GM19452 (cell line): Measurements from ENCODE around the gene SP8.
"Not testable (repeated sequence)": the region's sequence is repeated elsewhere in the genome, so short reads cannot be mapped to it uniquely, and the experiment has no call there.

Experiments
- ATAC-seq: cut with Tn5 transposase; IDR thresholded peaks from one replicate; pipeline ENCODE4 v1.9.1; 2021; ENCODE audit not compliant: unreplicated experiment

The SP8 gene

DNA sequence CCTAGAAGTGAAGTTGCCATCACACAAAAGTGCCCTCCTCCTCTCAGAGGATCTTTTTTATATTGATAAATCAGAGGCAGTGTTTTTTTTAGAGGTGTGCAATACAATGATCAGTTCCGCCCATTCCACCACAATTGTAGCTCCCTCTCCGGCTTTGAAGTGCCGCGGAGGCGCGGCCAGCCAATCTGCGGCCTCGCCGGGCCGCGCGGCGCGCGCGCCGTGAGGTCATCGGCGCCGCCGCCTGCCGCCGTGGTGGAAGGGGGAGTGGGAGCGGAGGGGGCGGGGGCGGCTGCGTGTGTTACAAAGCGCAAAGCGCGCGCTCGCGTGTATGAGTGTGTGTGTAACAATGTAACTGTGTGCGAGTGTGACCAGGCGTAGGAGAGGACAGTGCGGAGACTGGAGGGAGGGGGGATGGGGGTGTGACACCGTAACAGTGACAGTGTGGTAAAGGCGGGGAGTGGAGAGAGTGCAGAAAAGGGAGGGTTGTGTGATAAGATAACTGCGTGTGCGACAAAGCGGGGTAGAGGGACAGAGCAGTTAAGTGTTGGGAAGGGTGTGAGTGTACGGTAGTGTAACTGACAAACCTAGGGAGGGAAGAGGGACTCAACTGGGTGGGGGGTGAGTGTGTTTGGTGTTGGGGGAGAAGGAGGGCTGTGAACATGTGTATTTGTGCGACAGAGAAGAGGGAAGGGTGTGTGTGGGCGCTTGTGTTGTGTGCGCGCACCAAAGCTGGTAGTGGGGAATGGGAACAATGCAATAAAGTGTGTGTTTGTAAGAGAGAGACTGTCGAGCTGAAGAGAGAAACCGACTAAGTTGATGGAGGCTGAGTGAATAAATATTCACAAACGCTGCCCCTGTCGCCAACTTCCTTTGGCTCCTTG lies at the start of gene SP8:
SP8 (minus strand) TSS at position 108 of the 881 bp plus-strand sequence; CDS start at position 20, 88 bp downstream.
- ATAC-seq, result no peak

DNA sequence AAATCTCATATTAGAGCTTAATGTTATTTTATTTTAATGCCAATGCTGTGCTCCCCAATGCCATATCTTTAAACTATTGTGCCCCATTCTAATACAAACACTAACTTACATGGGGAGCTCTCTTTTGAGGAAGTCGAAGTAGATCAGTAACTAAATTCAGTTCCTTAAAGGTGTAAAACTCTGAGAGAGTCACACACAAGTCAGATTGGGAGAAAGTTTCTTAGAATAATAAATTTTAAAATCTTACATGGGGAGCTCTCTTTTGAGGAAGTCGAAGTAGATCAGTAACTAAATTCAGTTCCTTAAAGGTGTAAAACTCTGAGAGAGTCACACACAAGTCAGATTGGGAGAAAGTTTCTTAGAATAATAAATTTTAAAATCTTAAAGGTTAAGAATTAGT lies 49.7 kb upstream of the SP8 start:
- peak; percentile 88 for ATAC-seq

DNA sequence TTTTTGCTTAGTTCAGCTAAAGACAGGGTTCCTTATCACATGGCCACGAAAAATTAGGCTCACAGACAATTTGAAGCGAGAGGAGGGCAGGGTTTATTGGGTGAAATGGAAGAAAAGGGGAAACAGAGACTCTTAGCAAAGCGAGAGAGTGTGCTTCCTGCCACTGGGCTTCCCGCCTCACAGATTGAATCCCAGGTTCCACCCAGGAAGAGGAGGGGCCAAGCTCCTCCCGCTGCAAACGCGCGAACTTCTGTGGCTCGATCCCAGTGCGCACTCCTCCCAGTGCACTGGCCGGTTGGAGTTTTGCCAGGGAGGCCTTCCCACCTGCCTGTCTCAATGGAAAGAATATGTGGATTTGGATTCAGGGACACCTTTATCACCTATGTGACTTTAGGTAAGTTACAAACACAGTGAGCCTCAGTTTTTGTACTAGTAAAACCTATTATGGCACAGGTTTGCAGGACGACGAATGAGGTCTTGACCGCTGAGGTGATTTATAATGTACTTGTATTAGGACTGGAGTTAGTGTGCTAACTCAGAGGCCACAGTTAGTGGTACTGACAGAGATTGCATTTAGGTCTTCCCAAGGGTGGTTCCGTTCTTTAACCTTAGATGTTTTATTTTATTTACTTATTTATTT lies 48.5 kb upstream of the SP8 start:
- ATAC-seq, result no peak

DNA sequence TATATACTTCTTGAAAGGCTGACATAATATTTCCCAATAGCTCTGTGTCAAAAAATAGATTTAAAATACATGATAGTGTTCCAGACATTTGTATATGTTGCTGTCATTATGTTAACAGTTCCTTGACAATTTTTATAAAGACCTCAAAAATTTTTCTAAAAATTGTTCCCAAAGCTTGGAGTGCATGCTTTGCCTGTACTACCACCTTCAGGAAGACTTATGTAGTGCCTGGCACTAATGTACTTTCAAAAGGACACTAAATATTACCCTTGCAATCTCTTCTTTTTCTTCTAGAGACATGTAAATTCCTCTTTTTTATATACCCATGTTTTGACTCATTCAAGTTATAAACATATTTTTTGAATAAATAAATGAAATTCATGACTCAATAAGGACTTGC lies 48.0 kb upstream of the SP8 start:
- no peak for ATAC-seq

DNA sequence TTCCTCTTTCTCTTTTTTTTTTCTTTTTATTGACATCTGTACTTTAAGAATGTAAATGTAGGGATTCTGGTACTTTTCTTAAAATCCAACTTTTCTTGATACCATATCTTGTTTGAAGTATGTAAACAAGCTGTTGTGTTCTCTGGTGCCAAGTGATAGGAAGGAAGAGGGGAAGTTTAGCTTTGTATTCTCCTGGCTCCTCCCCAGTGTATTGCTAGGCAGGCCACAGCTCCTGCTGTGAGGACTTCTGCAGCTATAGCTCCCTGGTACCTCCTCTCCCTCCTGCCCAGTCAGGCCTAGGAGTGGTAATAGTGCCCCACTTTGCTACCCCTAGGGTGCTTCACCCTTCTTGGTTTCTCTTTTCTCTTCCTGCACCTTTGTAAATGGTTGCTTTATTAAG lies 45.3 kb upstream of the SP8 start:
- no peak for ATAC-seq

DNA sequence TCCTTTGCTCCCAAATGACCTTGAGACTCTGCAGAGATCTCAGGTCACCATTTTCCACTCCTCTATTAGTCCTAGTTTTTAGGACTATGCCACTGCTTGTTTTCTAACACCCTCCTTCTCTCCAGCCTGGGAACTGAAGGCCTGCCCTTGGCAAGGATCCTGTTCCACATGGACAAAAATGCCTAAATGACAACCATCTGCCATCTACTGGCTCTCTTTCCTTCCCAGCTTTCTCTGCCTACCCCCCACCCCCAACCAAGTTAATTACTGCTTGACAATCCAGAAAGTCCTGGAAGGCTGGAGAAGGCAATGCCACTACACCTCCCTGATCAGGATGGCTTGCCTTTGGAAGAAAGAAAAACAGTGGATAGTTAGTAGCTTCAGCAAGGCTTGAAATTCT lies 44.8 kb upstream of the SP8 start:
- no peak for ATAC-seq

DNA sequence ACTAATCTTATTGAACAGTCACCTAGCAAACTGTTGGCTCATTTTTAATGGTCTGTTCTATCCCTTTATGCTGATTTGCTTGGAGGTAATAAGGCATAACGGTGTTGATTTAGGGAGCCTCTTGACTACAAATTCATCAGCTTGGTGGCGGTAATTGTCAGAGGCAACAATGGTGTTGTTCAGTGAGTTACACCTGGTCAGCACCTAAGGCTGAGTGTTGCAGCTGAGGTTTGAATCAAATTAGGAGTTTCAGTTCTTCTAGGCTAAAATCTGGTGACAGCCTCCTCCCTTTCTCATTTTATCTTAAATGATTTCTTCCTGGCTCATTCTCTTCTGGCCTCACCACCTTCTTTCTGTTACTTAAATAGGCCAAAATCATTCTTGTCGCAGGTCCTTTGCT lies 42.3 kb upstream of the SP8 start:
- no peak for ATAC-seq

DNA sequence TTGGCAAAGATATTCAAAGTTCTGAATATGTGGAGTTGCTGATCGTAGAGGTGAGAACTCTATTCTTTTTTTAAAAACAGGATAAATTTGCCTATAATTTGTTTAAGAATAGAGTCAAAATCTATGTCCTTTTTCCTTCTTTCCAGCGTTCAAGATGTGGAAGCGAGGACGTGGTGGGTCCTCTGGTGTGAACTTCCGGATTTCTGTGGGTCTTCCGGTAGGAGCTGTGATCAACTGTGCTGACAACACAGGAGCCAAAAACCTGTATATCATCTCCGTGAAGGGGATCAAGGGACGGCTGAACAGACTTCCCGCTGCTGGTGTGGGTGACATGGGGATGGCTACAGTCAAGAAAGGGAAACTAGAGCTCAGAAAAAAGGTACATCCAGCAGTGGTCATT lies 40.5 kb upstream of the SP8 start:
- ATAC-seq, result no peak

DNA sequence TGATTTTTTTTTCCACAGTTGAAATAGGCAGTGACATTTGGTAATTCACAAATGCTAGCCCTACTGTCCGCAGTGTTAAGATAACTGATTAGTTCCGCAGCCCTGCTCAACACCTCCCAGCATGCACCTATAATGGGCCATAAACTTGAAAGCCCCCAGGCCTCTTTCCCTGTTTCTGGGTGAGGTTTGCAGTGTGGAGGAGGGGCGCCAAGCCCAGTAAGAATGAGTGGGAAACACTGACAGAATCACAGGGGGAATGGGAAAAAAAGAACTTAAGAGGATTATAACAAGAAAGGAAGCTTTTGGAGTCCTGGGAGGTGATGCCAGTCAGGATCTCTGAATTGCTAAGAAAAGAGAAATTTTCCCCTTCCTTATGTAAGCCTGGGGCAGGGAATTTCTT lies 39.6 kb upstream of the SP8 start:
- ATAC-seq, result no peak

DNA sequence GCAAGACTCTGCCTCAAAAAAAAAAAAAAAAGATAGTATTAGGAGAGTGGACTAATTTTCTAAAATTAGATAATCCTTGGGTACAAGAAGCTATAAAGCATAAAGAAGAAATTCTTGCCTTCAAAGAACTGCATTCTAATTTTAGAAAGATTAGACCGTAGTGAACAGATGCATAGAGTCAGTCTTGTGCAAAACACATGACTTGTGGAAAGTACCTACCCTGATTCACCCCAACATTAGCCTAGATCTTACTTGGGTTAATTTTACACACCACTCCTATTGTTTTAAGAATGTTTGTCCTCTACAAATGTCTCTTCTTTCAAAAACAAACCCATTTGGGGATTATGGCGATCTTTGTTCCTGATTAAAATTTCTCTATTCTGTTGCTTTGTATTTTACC lies 38.9 kb upstream of the SP8 start:
- no peak for ATAC-seq

DNA sequence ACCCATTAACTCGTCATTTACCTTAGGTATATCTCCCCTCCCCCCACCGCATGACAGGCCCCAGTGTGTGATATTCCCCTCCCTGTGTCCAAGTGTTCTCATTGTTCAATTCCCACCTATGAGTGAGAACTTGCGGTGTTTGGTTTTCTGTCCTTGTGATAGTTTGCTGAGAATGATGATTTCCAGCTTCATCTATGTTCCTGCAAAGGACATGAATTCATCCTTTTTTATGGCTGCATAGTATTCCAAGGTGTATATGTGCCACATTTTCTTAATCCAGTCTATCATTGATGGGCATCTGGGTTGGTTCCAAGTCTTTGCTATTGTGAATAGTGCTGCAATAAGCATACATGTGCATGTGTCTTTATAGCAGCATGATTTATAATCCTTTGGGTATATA lies 34.7 kb upstream of the SP8 start:
- not testable (repeated sequence) for ATAC-seq

DNA sequence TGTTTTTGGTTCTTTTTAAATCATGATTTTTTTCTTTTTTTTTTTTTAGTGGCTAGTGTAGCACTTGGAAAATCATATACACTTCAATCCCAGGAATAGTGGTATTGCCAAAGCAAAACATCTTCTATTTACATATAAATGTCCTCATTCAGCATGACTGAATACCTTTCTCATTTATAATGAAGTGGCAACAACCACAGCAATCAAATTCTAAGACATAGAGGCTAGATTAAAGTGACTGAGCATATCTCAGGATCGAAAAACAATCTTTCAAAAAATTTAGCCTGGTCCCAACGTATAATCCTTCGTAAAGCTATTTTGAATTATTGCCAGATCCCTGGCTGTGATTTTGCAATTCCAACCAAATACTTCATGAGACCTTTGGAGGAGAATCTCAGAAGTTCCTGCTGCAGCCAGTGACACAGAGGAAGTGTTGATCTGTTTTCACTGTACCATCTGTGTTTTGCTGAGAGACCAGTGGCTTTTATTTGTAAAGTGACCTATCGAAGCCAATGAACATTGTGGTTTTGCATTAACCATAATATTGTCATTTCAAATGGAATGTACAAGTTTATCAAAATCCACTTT lies 29.8 kb upstream of the SP8 start:
- ATAC-seq, result no peak

DNA sequence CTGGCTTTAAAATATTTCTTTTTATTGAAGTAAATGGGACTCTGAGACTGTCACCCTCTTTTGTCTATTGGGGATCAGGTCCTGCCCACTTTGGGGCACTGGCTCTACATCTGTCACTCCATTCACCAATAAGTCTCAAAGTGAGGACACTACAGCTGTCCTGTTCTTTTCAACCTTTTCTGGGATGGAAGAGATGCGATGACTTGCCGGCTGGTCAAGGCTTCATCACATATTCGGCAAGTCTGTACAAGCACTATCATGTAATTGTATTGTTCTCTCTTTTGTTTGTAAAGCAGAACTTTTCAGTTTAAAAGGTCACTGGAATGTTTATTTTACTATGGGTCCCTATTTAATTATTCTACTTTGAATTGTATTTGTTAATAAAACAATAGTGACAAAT lies 17.7 kb upstream of the SP8 start:
- no peak for ATAC-seq

DNA sequence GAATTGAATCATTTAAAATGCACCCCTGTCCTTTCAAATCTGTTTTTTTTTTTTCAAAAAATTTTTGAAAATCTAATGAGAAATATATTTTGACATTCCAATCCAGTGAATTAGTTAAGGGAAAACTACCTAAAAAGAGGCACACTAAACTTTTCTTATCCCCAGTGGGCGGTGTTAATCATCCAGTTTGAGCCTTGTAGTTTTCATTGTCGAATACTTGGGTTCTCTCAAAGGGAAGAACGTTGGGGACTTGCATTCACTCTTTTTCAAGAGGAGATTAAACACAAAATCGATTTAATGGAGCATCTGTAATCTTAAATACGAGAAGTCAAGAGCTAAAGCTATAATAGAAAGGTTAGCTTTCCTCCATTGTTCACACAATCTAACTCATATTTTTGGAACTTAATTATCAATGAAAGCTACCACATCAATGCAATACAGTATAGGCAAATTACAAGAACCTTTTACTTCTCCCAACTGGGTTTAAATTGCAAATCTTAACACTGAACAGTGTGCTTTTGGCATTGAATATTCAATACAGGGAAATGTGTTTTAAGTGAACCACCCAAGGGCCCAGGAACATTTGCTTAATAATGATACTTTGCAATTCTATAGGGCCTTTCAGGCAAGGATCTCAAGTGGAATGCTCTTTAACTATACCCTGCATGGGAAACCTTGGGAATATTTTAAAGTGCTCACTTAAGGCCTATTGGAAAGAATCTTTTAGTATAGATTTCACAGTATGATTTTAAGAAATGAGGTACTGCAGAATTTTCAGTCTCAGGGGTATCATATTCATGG lies 13.1 kb upstream of the SP8 start:
- ATAC-seq, result no peak

DNA sequence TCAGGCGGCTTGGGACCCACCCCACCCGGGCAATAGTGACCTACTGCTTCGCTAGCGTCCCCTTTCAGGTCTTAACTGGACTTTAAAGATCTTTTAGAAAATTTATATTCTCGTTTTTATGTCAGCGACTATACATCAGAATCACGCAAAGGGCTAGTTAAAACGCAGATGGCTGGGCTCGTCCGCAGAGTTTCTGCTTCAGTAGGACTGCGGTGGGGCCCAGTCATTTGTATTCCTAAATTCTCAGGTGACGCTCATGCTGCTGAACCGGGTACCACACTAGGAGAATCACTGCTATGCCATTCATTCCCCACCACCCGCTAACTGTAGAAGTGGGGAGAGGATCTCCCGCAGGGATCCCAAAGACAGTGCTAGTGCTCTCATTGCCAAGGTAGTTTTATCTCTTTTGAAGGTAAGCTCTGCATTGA lies 12.0 kb upstream of the SP8 start:
- ATAC-seq, result no peak

DNA sequence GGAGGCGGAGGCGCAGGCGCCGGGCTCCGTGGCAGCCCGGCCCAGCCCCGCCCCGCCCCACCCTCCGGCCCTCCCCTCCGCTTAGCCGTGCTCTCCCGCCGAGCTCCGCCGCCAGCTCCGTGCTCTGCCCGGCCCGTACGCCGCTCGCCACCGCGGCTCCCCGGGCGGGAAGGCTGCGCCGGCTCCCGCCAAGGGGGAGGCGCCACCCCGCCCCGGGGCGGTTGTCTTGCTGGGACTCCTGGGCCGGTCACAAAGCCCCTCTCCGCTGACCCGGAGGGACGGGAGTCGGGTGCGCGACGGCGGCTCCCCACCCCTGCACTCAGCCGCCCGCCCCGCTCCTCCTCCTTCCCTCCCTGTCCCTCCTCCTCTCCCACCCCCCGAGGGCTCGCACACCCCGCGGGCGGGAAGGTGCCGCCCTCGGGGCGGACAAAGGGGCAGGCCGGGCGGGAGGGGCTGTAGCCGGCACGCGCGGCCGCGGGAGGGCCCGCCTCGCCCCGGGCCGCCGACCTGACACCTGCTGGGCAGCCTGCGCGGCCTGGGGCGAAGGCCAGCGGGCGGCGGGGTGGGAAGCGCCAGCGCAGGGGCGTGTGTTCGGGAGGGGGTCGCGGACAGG lies 11.5 kb upstream of the SP8 start:
- ATAC-seq, result peak; percentile 87

DNA sequence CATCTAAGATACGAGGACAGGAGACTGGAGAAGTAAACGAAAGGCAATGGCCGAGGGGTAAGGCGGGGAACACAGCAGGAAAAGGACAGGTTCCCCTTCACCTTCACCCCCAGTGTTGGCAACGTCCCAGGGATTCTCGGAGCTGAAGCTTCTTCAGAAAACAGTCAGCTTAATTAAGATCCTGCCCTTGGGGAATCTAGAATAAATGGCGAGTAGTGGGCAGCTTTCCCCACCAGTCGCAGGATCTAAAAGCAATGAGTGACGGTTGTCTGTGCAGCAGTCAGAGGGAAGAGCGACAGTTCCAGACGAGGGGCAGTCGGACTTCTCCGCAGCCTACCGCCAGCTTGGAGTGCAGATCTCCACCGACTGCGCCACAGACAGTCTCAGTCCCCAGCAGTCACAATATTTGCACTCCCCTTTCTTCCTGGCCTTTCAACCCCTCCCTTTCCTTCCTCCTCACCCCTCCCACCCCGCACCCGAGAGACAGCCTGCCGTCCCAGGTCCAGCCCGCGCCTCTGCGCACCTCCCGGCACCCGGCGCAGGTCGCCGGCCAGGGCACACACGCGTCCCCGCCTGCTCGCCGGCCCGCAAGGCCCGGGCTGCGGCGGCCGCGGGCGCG lies 10.9 kb upstream of the SP8 start:
- peak; percentile 59 for ATAC-seq

DNA sequence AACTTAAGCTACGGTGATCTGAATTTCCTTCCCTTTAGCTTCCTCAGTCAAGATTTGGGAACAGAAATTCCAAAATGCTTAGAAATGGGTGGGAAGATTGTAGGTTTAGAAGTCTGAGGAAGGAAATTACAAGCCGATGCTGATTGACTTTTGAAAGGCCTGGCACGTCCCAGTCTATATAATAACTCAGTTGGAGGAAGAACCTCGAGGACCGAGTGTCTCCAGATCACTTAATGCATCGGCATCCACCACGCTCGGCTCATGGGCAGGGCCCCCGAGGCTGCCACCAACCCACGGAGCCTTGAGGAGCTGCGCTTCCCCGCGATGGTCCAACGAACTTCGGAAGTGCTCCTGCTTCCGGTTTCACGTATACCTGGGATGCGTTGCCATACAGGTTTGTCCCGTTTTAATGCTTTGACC lies 10.4 kb upstream of the SP8 start:
- ATAC-seq, result no peak

DNA sequence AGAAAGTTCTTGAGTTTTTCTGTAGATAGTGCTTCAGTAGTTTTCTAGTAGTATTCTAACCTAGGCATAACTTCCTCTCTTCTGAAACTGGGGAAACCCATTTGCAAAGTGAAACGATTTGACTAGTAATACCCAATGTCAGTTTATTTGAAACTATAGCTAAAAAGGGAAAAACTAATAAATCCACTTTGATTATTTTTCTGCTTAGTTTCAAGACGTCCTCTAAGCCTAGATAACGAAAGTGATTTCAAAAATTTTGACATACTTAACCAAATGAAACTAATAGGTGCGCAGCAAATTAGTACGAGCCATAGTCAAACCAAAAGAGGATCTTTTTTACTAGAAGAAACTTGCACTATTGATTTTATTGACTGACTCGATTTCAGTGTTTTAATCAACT lies 9.8 kb upstream of the SP8 start:
- ATAC-seq, result no peak

DNA sequence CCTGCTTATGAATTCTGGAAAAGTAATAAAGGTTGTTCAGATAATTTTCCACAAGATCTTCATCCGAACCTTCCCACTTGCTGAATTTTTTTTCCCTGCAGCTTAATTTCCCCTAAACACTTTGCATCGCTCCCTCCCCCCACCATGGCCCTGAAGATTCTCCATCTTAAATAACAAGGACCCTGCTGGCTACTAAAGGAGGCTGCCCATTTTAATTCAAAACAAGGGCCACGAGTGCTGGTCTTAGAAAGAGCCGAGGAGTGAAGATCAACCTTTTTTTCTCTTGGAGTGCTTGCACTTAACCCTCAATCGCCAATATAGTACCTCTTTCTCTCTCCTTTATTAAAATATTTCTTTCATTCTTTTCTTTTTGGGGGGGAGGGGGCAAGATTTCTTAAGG lies 9.2 kb upstream of the SP8 start:
- ATAC-seq, result no peak
